ENCODE results near the gene XPO5.

- no peak for TF ChIP-seq POLR2A (IDR thresholded peaks at IDR 0.05)
- peak; percentile 41 to 53 (median 44) for TF ChIP-seq CTCF (IDR thresholded peaks at IDR 0.05)
Measured at GRCh38 chr6:43496370-43497128, 79.3 kb downstream of the XPO5 start.

Data from right lobe of liver (tissue), 4 donors.